GM12891 (cell line): Measurements from ENCODE around the gene ZNF763. TPM values are rescaled to one million over a fixed set of nuclear protein-coding genes. Genes with fewer than 3 reads are reported as not detected.
"Not testable (repeated sequence)": the region's sequence is repeated elsewhere in the genome, so short reads cannot be mapped to it uniquely, and the experiment has no call there.

Source experiments
- DNase-seq: peaks from one replicate; pipeline ENCODE4 v3.0.0; 2011; ENCODE audit warnings: low spot score; ENCODE audit not compliant: insufficient read length
- FAIRE-seq: peaks from 2 replicates; lab custom pipeline; 2011; peaks lifted over from hg19 to GRCh38; lab: Jason Lieb, UNC
- PAX5 ChIP-seq: IDR thresholded peaks from 2 replicates; pipeline ENCODE4 v1.6.1; 2011; ENCODE audit warnings: low read length, moderate library complexity, mild to moderate bottlenecking; ENCODE audit not compliant: insufficient read depth, severe bottlenecking
- POLR2A ChIP-seq: IDR thresholded peaks from 2 replicates; pipeline ENCODE4 v1.6.1; 2011; ENCODE audit warnings: low read depth, low read length, control low read depth
- POLR2AphosphoS5 ChIP-seq: IDR thresholded peaks from 2 replicates; pipeline ENCODE4 v1.6.1; 2011; ENCODE audit warnings: low read depth, low read length, control low read depth
- POU2F2 ChIP-seq: IDR thresholded peaks from 2 replicates; pipeline ENCODE4 v1.6.1; 2011; ENCODE audit warnings: low read depth, mild to moderate bottlenecking, control low read depth, low read length, moderate library complexity
- SPI1 ChIP-seq: IDR thresholded peaks from 2 replicates; pipeline ENCODE4 v1.6.1; 2011; ENCODE audit warnings: low read depth, low read length, control low read depth
- TAF1 ChIP-seq: IDR thresholded peaks from 2 replicates; pipeline ENCODE4 v1.6.1; 2011; ENCODE audit warnings: low read depth, low read length, control low read depth
- polyA plus RNA-seq: library from polyadenylated mRNA; unstranded; fragments of >200 nt; gene quantifications from one replicate; pipeline ENCODE4 v1.2.1, GENCODE V29; 2012; ENCODE audit warnings: low read depth, missing spikeins, inconsistent platforms; ENCODE audit not compliant: missing spikeins

Gene ZNF763
- 0.86 TPM for polyA plus RNA-seq

DNA sequence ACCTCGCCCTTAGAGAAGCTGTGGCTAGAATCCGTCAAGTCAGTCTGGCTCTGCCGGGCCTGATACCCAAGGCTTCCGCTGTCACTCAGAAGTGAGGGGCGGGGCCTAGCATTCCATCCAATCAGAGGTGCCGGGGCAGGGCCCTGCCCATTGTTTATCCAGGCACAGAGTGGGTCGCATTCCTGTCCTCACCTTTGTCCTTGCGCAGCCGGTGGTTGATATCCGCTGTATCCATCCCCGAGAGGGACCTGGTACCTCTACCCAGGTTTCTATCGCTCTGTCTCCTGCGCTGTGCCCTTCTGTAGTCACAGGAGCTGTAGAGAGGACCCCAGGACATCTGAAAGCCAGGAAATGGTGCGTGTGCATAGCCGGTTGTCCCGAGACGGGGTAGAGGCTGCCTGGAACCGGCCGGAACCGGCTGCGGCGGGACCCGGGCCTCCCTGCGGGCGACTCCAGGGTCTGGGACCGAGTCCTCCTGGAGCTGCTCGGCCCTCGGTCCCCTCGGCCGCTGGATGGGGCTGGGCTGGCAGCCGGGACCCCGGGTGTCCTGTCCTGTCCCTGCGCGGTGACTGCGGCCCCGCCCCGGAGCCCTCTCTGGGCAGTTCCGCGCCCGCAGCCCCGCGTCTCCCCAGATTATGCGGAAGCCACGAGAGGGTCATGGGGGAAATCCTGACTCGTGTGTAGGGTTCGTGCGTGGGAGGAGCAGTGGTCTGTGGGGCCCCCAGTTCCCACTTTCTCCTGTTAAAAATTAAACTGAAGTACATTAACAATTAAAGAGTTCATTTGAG lies at the start of gene ZNF763:
TSS of gene ZNF763 (plus strand) at position 183 of the 788 bp plus-strand sequence. CDS start at position 352, 169 bp downstream.
- DNase-seq (peak; percentile 77), FAIRE-seq (peak; percentile 96)
- no peak for TF ChIP-seq POU2F2
- TF ChIP-seq POLR2AphosphoS5 = peak; percentile 35; the same call in 1 of the 2 replicates
- no peak; the same call in 1 of the 2 replicates for TF ChIP-seq TAF1
- peak; percentile 37; the same call in 1 of the 2 replicates for TF ChIP-seq SPI1
- TF ChIP-seq PAX5 = no peak
- peak; percentile 45; the same call in 1 of the 2 replicates for TF ChIP-seq POLR2A

DNA sequence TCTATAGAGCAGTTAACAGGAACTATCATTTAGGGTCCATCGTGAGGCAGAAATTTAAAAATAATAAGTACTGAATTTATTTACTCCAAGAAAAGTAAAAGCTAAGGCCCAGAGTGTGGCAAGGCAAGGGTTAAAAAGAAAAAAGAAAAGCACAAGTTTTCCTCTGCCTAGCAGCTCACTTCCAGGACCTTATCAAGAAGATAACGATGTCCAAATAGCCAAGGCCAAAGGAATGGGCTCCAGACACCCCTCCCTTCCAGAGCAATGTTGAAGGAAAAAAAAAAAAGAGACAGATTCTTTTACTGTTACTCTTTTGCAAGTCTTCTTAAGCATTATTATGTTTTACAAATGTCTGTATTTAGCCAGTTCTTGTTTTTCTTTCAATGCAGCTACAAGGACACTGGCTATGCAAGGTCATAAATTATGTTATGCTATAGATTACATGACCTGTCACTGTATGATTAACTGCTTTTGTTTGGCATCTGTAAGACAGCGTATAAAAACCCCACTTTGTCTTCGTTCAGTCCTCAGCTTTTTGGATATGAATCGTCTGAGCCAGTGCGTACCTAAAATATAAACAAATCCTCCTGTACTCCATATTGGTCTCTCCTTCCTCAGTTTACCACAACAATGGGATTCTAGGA lies 42.9 kb upstream of the ZNF763 start:
- no peak for DNase-seq
- FAIRE-seq = no peak

DNA sequence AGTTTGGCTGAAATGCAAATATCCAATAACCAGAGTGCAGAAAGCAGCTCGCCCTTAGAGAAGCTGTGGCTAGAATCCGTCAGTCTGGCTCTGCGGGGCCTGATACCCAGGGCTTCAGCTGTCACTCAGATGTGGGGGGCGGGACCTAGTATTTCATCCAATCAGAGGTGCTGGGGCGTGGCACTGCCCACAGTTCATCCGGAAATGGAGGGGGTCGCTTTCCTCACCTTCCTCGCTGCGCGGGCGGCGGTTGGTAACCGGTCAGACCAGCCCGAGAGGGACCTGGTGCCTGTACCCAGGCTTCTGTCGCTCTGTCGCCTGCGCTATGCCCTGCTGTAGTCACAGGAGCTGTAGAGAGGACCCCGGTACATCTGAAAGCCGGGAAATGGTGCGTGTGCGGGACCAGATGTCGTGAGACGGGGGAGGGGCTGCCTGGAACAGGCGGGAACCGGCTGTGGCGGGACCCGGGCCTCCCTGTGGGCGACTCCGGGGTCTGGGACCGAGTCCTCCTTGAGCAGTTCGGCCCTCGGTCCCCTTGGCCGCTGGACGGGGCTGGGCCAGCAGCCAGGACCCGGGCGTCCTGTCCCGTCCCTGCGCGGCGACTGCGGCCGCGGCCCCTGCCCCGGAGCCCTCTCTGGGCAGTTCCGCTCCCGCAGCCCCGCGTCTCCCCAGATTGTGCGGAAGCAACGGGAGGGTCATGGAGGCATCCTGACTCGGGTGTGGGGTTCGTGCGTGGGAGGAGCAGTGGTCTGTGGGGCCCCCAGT lies 39.8 kb upstream of the ZNF763 start, which contains the start of gene ZNF700:
TSS of gene ZNF700 (plus strand) at position 222 of the 765 bp plus-strand sequence. CDS start at position 326, 104 bp downstream.
- peak; percentile 73 for DNase-seq
- TF ChIP-seq SPI1 (0 out of 2 replicates have a peak, but pooled peaks have one; percentile 29), PAX5 (no peak), TAF1 (peak; percentile 90), POU2F2 (peak; percentile 56; the same call in 1 of the 2 replicates), POLR2A (peak; percentile 89; the same call in 1 of the 2 replicates), POLR2AphosphoS5 (peak; percentile 89)
- no peak for FAIRE-seq

More for the DNA sequence above, 42.9 kb upstream of the ZNF763 start:
- no peak for TF ChIP-seq POLR2A
- no peak for TF ChIP-seq PAX5
- TF ChIP-seq TAF1 = no peak
- no peak for TF ChIP-seq POLR2AphosphoS5
- no peak for TF ChIP-seq POU2F2
- TF ChIP-seq SPI1 = no peak

DNA sequence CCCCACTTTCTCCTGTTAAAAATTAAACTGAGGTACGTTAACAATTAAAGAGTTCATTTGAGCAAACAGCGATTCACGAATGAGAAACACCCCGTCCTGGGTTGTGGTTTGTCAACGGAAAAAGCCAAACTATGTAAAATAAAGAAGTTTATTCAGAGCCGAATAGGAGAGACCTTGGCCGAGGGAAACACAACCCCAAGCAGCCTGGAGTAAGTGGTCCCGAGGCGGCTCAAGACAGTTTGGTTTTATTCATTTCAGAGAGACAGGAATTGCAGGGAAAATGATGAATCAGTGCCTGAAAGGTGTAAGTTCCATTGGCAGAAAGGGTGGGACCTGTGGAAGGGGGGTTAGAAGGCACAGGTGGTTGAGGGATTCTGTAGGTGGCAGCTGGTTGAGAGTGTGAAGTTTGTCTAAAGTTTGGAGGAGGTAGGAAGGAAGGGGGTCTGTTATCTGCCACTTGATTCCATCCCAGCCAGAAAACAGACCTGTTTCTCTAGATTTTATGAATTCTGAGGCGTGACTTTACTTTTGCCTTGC lies 39.1 kb upstream of the ZNF763 start:
- FAIRE-seq, DNase-seq: not testable (repeated sequence)

DNA sequence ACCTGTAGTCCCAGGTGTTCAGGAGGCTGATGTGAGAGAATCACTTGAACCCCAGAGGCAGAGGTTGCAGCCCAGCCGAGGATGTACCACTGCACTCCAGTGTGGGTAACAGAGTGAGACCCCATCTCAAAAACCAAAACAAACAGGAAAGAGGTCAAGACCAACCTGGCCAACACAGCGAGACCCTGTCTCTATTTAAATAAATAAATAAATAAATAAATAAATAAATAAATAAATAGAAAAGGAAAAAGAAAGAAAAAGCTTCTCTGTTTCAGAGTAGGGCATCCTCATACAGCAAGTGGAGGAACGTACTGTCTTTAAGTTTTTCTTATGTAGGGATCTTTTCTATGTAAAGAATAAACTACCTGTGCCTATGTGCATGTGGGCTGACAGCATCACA lies 37.6 kb upstream of the ZNF763 start:
- no peak for TF ChIP-seq POLR2AphosphoS5
- TF ChIP-seq SPI1 = no peak
- DNase-seq (no peak), FAIRE-seq (no peak)

DNA sequence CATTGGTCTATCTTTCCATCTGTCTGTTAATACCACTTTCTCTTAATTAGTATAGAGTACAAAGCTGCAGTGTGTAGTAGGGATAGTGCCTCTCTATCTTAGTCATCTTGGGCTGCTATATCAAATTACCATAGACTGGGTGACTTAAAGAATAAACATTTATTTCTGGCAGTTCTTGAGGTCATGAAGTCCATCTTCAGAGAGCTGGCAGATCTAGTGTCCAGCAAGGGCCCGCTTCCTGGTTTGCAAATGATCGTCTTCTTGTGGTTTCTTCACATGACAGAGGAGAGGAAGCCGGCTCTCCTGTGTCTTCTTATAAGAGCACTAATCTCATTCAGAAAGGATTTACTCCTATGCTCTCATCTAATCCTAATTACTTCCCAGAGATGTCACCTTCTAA lies 33.8 kb upstream of the ZNF763 start:
- no peak for TF ChIP-seq TAF1
- TF ChIP-seq POU2F2 = no peak
- TF ChIP-seq POLR2A = no peak
- TF ChIP-seq POLR2AphosphoS5 = no peak
- TF ChIP-seq PAX5 = no peak
- no peak for TF ChIP-seq SPI1
- no peak for FAIRE-seq
- DNase-seq = no peak

DNA sequence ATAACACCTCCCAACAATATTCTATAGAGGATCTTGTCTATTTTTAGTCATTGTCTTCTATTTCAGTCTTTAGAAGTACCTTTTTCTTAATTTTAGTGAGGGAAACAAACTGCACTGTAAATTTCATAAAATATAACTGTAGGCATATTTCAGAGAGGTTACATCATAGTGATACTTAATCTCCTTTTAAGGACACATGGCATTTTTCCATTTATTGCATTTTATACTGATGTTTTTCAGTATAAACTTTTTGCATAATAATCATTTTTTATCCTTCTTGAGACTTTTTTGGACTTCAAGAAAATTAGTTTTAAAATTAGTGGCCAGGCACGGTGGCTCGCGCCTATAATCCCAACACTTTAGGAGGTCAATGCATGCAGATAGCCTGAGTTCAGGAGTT lies 33.3 kb upstream of the ZNF763 start:
- no peak for TF ChIP-seq SPI1
- TF ChIP-seq POLR2A = no peak
- TF ChIP-seq TAF1 = no peak
- no peak for TF ChIP-seq POLR2AphosphoS5
- TF ChIP-seq PAX5 = no peak
- TF ChIP-seq POU2F2 = no peak
- FAIRE-seq (no peak), DNase-seq (no peak)

DNA sequence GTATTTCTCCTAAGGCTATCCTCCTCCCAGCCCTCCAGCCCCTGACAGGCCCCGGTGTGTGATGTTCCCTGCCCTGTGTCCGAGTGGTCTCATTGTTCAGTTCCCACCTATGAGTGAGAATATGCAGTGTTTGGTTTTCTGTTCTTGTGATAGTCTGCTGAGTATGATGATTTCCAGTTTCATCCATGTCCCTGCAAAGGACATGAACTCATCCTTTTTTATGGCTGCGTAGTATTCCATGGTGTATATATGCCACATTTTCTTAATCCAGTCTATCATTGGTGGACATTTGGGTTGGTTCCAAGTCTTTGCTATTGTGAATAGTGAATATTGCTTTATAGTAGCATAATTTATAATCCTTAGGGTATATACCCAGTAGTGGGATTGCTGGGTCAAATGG lies 29.0 kb upstream of the ZNF763 start:
- FAIRE-seq, DNase-seq: not testable (repeated sequence)

DNA sequence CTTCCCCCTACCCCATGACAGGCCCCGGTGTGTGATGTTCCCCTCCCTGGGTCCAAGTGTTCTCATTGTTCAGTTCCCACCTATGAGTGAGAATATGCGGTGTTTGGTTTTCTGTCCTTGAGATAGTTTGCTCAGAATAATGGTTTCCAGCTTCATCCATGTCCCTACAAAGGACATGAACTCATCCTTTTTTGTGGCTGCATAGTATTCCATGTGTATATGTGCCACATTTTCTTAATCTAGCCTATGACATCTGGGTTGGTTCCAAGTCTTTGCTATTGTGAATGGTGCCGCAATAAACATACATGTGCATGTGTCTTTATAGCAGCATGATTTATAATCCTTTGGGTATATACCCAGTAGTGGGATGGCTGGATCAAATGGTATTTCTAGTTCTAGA lies 26.5 kb upstream of the ZNF763 start:
- FAIRE-seq, DNase-seq: not testable (repeated sequence)

DNA sequence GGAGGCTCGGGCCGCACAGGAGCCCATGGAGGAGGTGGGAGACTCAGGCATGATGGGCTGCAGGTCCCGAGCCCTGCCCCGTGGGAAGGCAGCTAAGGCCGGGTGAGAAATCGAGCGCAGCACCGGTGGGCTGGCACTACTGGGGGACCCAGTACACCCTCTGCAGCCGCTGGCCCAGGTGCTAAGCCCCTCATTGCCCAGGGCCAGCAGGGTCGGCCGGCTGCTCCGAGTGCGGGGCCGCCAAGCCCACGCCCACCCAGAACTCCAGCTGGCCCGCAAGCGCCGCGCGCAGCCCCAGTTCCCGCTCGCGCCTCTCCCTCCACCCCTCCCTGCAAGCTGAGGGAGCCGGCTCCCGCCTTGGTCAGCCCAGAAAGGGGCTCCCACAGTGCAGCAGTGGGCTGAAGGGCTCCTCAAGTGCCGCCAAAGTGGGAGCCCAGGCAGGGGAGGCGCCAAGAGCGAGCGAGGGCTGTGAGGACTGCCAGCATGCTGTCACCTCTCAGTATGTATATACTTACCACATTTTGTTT lies 23.4 kb upstream of the ZNF763 start:
- not testable (repeated sequence) for DNase-seq, FAIRE-seq
